K562 (cell line): ENCODE data around the gene AKAP13.

Source experiments
- CREM ChIP-seq: IDR thresholded peaks from 2 replicates; pipeline ENCODE4 v1.6.1; 2014; ENCODE audit warnings: antibody characterized with exemption, low read depth
- HOMEZ ChIP-seq: fragments of 250-450 bp; sonication (Bioruptor Pico); IDR thresholded peaks from 2 replicates; pipeline ENCODE4 v1.4.0; 2020; ENCODE audit warnings: mild to moderate bottlenecking, moderate library complexity
- NONO ChIP-seq, 2 experiments: fragments of 200-400 bp in 1 of 2; fragments of 450-650 bp in 1 of 2; formaldehyde crosslinking in 1 of 2; IDR thresholded peaks; 2 replicates each; pipeline ENCODE4 v1.6.1; 2017; ENCODE audit warnings: low read depth in 2 of 2, mild to moderate bottlenecking in 2 of 2, moderate library complexity in 2 of 2, low read length in 1 of 2

GRCh38 chr15:85773970-85774369 is 393.6 kb downstream of the AKAP13 start:
- TF ChIP-seq CREM (no peak), HOMEZ (CRISPR knock-in tag) (no peak), NONO (IDR thresholded peaks at IDR 0.05; ENCODE audit: low read depth in 2 of 2, low read length in 1 of 2) (no peak)
